GM13976 (cell line): ENCODE measurements around the gene TMEFF2.

Experiments used
- DNase-seq: peaks from one replicate; pipeline ENCODE4 v3.0.0; 2012; ENCODE audit warnings: low spot score
- in situ Hi-C: fragments of 300-500 bp; cut with MboI; formaldehyde crosslinking; loops from one replicate; pipeline ENCODE4 v1.12.0; 2022; ENCODE audit warnings: low sequenced_read_pairs, mixed read lengths, inconsistent platforms; ENCODE audit not compliant: unreplicated experiment
- TF ChIP-seq, protein P1 (sequence below): IDR thresholded peaks from 2 replicates; pipeline ENCODE4 v1.5.1; 2012; ENCODE audit warnings: borderline replicate concordance, mild to moderate bottlenecking; ENCODE audit not compliant: insufficient read depth; ENCODE audit errors: extremely low read depth, missing control alignments, control extremely low read depth

The TMEFF2 gene

DNA sequence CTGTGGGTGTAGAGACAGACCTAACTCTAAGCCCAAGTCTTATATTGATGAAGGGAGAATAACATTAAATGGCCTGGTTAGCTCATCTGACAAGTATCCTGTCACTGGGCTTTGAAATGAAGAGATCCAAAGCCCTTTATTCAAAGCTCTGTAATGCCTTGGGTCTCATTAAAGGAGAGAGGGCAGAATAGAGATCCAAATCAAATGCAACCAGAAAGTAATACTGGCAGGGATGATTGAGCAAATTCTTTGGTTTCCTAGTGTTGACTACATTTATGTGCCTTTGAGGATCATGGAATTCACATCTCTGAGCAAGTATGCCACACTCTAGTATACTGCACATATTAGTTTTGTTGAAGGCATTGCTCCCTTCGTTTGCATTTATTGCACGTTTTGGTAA, 200.0 kb downstream of the TMEFF2 start:
- no peak for DNase-seq
- in situ Hi-C loops = no loop called here
- TF ChIP-seq, protein P1, sequence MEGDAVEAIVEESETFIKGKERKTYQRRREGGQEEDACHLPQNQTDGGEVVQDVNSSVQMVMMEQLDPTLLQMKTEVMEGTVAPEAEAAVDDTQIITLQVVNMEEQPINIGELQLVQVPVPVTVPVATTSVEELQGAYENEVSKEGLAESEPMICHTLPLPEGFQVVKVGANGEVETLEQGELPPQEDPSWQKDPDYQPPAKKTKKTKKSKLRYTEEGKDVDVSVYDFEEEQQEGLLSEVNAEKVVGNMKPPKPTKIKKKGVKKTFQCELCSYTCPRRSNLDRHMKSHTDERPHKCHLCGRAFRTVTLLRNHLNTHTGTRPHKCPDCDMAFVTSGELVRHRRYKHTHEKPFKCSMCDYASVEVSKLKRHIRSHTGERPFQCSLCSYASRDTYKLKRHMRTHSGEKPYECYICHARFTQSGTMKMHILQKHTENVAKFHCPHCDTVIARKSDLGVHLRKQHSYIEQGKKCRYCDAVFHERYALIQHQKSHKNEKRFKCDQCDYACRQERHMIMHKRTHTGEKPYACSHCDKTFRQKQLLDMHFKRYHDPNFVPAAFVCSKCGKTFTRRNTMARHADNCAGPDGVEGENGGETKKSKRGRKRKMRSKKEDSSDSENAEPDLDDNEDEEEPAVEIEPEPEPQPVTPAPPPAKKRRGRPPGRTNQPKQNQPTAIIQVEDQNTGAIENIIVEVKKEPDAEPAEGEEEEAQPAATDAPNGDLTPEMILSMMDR = no peak

DNA sequence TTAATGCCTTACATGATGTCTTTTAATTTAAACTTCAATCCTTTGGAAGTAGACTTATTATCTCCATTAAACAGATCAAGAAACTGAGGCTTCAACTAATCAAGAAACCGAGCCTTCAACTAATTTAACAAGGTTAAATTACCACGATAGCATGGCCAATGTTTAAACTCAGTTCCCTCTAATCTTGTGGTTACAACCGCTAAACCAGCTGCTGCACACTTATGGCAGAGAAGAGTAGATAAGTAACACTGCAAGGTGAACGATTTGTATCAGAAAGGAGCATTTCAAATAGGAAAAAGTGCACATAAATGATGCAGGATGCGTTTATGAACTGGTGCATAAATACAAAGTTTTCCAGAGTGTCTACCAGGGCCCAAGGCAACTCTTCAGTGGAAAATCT, 203.3 kb downstream of the TMEFF2 start:
- in situ Hi-C loops = no loop called here
- no peak for DNase-seq
- TF ChIP-seq, protein P1 = no peak

DNA sequence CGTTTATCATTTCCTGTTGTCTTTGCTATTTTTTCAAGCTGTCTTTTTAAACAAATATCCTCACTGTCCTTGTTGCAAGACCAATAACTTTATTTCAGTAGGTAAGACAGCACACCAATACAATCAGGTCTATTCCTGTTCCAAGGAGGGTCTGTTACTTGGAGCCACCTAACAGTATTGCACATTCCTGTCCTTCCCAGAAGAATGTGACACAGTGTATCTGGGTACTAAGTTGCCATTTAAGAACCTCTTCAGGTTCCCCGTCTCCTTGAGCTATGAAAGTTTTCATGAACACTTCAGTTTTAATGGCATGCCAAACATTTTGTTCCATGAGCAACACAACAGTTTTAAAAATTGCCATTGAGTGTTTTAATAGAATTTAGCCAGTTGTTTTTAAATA, 209.0 kb downstream of the TMEFF2 start:
- in situ Hi-C loops = no loop called here
- TF ChIP-seq, protein P1 = no peak
- no peak for DNase-seq

DNA sequence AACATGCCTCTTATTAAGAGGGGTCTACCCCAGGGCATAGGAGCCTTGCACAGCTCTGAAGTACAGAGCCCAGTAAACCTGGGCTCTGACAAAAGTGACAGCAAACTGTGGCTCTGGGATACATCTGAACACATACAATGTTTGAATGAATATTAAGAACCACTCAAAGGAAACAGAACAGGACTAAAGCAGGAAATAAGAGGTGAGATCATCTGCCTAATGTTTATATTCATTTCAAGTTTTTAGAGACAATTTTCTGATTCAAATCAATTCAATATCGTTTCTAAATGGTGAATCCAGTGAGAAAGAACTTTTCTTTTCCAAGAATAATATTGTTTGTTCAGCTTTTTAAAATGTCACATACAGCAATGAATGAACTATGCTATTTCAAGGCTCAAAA, 211.1 kb downstream of the TMEFF2 start:
- TF ChIP-seq, protein P1 = no peak
- in situ Hi-C loops = no loop called here
- DNase-seq = no peak

DNA sequence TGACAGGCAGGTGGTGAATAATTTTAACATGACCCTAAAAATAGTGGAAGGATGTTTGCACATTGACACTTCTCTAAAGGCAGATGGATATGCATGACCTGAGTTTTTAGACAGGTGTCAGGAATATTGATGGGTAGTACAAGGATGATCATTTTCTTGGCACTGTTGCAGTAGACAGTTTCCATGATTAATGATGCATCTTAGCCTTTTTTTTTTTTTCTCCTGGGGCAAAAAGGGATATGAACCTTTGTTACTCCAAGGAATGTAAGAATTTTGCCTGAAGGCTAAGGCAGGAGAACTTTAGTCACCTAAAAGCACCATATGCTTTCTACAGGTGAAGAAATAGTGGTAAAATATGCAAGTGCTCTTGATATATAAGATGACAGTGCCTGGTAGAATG, 211.5 kb downstream of the TMEFF2 start:
- no peak for DNase-seq
- in situ Hi-C loops = no loop called here
- TF ChIP-seq, protein P1 = no peak

DNA sequence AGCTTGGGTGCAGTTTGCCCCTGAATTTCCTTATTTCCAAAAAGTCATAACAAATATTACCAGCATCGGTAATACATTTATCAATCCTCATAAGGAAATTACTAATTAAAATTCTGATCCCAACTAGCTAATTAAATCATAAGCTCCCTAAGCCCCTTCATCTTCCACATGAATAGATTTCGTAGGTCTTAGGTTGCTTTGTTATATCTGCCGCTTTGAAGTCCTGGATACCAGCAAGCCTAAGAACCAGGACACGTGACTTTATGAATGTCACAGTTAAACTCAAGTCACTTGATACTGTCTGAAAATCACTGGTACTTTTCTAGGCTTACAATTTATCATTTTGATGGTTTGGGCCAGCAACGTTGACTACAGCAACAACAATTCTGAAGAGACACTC, 213.0 kb downstream of the TMEFF2 start:
- TF ChIP-seq, protein P1 = no peak
- DNase-seq = no peak
- in situ Hi-C loops = no loop called here

DNA sequence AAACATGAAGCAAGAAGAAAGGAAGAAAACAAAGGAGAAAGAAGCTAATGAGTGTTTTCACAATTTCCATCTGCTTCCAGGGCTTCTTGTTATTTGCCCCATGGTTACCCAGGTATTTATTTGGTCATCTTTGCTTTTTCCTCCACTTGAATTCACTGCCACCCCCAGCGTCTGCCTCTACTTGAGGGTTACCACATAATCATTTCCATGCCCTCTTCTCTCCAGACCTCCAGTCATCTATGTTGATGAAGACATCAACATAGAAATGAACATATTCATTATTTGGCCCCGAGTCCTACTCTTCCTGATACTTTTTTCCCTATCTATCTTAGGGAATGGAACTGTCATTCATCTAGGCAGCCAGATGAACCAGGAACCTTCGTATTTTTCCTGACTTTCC, 214.2 kb downstream of the TMEFF2 start:
- TF ChIP-seq, protein P1 = no peak
- no peak for DNase-seq
- in situ Hi-C loops = no loop called here
